Endodermal cell (in vitro differentiated cells): Measurements from ENCODE around the gene ZFP64. TPM values are rescaled to one million over a fixed set of nuclear protein-coding genes. Genes with fewer than 3 reads are reported as not detected.

Experiments used
- DNase-seq: peaks from one replicate; pipeline ENCODE4 v3.0.0-alpha.2; 2017
- H3K27ac ChIP-seq: 2 replicates; pipeline ENCODE4 v1.5.1; 2013; ENCODE audit warnings: mild to moderate bottlenecking, low read depth, low read length, moderate library complexity
- H3K27me3 ChIP-seq: 2 replicates; pipeline ENCODE4 v1.6.1; 2013; ENCODE audit warnings: mild to moderate bottlenecking, low read length, moderate library complexity; ENCODE audit not compliant: insufficient read depth, control insufficient read depth, poor library complexity, severe bottlenecking
- H3K36me3 ChIP-seq: 2 replicates; pipeline ENCODE4 v1.7.0; 2013; ENCODE audit warnings: mild to moderate bottlenecking, low read length, moderate library complexity; ENCODE audit not compliant: control insufficient read depth, insufficient read depth
- H3K4me1 ChIP-seq: one replicate; pipeline ENCODE4 v1.7.0; 2013; ENCODE audit warnings: low read length; ENCODE audit not compliant: control insufficient read depth, insufficient read depth
- H3K4me3 ChIP-seq: 2 replicates; pipeline ENCODE4 v1.5.1; 2013; ENCODE audit warnings: mild to moderate bottlenecking, low read length, moderate library complexity
- H3K9ac ChIP-seq: 2 replicates; pipeline ENCODE4 v1.6.1; 2013; ENCODE audit warnings: mild to moderate bottlenecking, low read length, moderate library complexity; ENCODE audit not compliant: poor library complexity, severe bottlenecking; ENCODE audit errors: extremely low read depth
- H3K9me3 ChIP-seq: 2 replicates; pipeline ENCODE4 v1.6.1; 2013; ENCODE audit warnings: mild to moderate bottlenecking, low read length, moderate library complexity; ENCODE audit not compliant: control insufficient read depth
- H3K27ac Mint-ChIP-seq: 2 replicates; pipeline ENCODE4 v1.8.0; 2020; ENCODE audit warnings: mixed read lengths
- H3K27me3 Mint-ChIP-seq: 2 replicates; pipeline ENCODE4 v1.8.0; 2021; ENCODE audit warnings: mild to moderate bottlenecking, mixed read lengths; ENCODE audit not compliant: insufficient read depth
- H3K36me3 Mint-ChIP-seq: 2 replicates; pipeline ENCODE4 v1.8.0; 2020; ENCODE audit warnings: low read depth, mixed read lengths
- H3K4me1 Mint-ChIP-seq: 2 replicates; pipeline ENCODE4 v1.8.0; 2020; ENCODE audit warnings: mixed read lengths
- H3K4me3 Mint-ChIP-seq: 2 replicates; pipeline ENCODE4 v1.8.0; 2020; ENCODE audit warnings: mild to moderate bottlenecking, moderate library complexity, mixed read lengths
- H3K9me3 Mint-ChIP-seq: 2 replicates; pipeline ENCODE4 v1.8.0; 2020; ENCODE audit warnings: mild to moderate bottlenecking, mixed read lengths
- CTCF ChIP-seq: fragments of 200-600 bp; sonication (generic); conservative IDR thresholded peaks from 2 replicates; pipeline ENCODE4 v1.5.0; 2021; ENCODE audit warnings: antibody characterized with exemption, mild to moderate bottlenecking
- WGBS, 2 experiments: methylation state at CpG; one replicate each; pipeline versions ENCODE4 v1.1.5 to v1.1.7; 2013; ENCODE audit warnings: missing lambda C conversion rate in 2 of 2, mixed read lengths in 1 of 2; ENCODE audit not compliant: insufficient coverage in 1 of 2, insufficient read length in 1 of 2; 5-methylcytosine and 5-hydroxymethylcytosine counted together
- total RNA-seq, 2 donors: library from RNA; stranded (reverse); fragmentation: NEBNext Ultra II Directional in 1 of 2; extraction: Animal tissue kit (Norgen Biotek cat#: 25700) in 1 of 2; gene quantifications; 2 replicates in 1 of 2; 3 replicates in 1 of 2; pipeline ENCODE4 v1.2.1, GENCODE V29; 2021

ZFP64 gene
- total RNA-seq, 2 donors from 2014 or later, result 24.4 to 32.6 TPM

GRCh38 chr20:52103335-52103912 is 88.2 kb downstream of the ZFP64 start:
- H3K27me3 Mint-ChIP-seq, result peaks cover 74% of the 10 kb centered on the region
- no peak overlapping the region for H3K27ac Mint-ChIP-seq
- H3K4me1 Mint-ChIP-seq, result peaks cover 23% of the 10 kb centered on the region
- Histone ChIP-seq H3K4me1 (no peaks in the 10 kb centered on the region), H3K36me3 (no peaks in the 10 kb centered on the region), H3K9me3 (no peaks in the 10 kb centered on the region), H3K27me3 (peaks cover 75% of the 10 kb centered on the region), H3K9ac (no peak overlapping the region), H3K4me3 (peak overlapping the region; percentile 83), H3K27ac (no peak overlapping the region)
- no peaks in the 10 kb centered on the region for H3K36me3 Mint-ChIP-seq
- 8 to 11% methylated on average over 13 to 21 of the region's 23 CpGs for WGBS, 2 experiments
- TF ChIP-seq CTCF, result no peak
- peak overlapping the region; percentile 65 for H3K4me3 Mint-ChIP-seq
- DNase-seq, result peak; percentile 75
- no peaks in the 10 kb centered on the region for H3K9me3 Mint-ChIP-seq

- Histone ChIP-seq H3K27ac (no peak overlapping the region), H3K4me3 (no peak overlapping the region), H3K4me1 (no peaks in the 10 kb centered on the region), H3K27me3 (peaks cover 75% of the 10 kb centered on the region), H3K9ac (no peak overlapping the region), H3K36me3 (no peaks in the 10 kb centered on the region), H3K9me3 (no peaks in the 10 kb centered on the region)
- WGBS, 2 experiments, result 90 to 92% methylated on average over 2 to 4 of the region's 4 CpGs
- no peak for TF ChIP-seq CTCF
- Mint-ChIP-seq H3K9me3 (no peaks in the 10 kb centered on the region), H3K27me3 (peaks cover 72% of the 10 kb centered on the region), H3K27ac (no peak overlapping the region), H3K36me3 (no peaks in the 10 kb centered on the region), H3K4me1 (peaks cover 26% of the 10 kb centered on the region), H3K4me3 (peak overlapping the region; percentile 65)
- DNase-seq, result no peak
Measured at GRCh38 chr20:52102559-52102958, 89.0 kb downstream of the ZFP64 start.

- H3K27me3 ChIP-seq, result peaks cover 72% of the 10 kb centered on the region
- no peak overlapping the region for H3K4me3 ChIP-seq
- H3K4me1 ChIP-seq, result no peaks in the 10 kb centered on the region
- 80 to 100% methylated on average over 2 to 4 of the region's 4 CpGs for WGBS, 2 experiments
- H3K36me3 ChIP-seq, result no peaks in the 10 kb centered on the region
- no peak for DNase-seq
- H3K4me3 Mint-ChIP-seq, result no peak overlapping the region
- TF ChIP-seq CTCF, result no peak
- no peak overlapping the region for H3K27ac ChIP-seq
- peaks cover 26% of the 10 kb centered on the region for H3K4me1 Mint-ChIP-seq
- no peaks in the 10 kb centered on the region for H3K9me3 ChIP-seq
- H3K27ac Mint-ChIP-seq, result no peak overlapping the region
- peaks cover 1% of the 10 kb centered on the region for H3K36me3 Mint-ChIP-seq
- H3K9me3 Mint-ChIP-seq, result no peaks in the 10 kb centered on the region
- H3K27me3 Mint-ChIP-seq, result peaks cover 70% of the 10 kb centered on the region
- H3K9ac ChIP-seq, result no peak overlapping the region
Measured at GRCh38 chr20:52102126-52102525, 89.5 kb downstream of the ZFP64 start.
